ENCODE results near the gene OR10G4. TPM values are rescaled to one million over a fixed set of nuclear protein-coding genes. Genes with fewer than 3 reads are reported as not detected.

The OR10G4 gene
- total RNA-seq (not detected), polyA plus RNA-seq (not detected)
- long read RNA-seq, donor 1: 0 reads
- long read RNA-seq, donor 2: 0 reads
- long read RNA-seq, donor 3: 0 reads
- long read RNA-seq, donor 4: 0 reads
- long read RNA-seq, donor 5: 0 reads

GRCh38 chr11:124012697-124013096 lies at the start of gene OR10G4:
Gene OR10G4, plus strand, starts transcription at chr11:124012997. Its CDS starts 2,578 bp downstream, at chr11:124015575.
- Histone ChIP-seq H3K4me1 (ENCODE audit: control insufficient read depth in 5 of 5, insufficient read depth in 5 of 5, low read length in 5 of 5) (no peaks in the 10 kb centered on the region), H3K4me3 (no peak within 1 kb of the TSS), H3K9me3 (ENCODE audit: control insufficient read depth in 4 of 4, insufficient read depth in 3 of 4, low read length in 3 of 4) (peaks cover 0 to 2% (median 0%) of the 10 kb centered on the region in 4 donors), H3K27me3 (ENCODE audit: control insufficient read depth in 3 of 3, insufficient read depth in 3 of 3, low read length in 2 of 3) (no peaks in the 10 kb centered on the region), H3K27ac (ENCODE audit: low read depth in 1 of 2, low read length in 1 of 2) (no peak within 1 kb of the TSS), H3K36me3 (ENCODE audit: control insufficient read depth in 4 of 4, insufficient read depth in 4 of 4, low read length in 4 of 4) (no peaks in the 10 kb centered on the region), H3K9ac (ENCODE audit: insufficient read depth in 1 of 2, low read length in 2 of 2) (no peak within 1 kb of the TSS)
- 81 to 82% methylated on average over 2 of the region's 2 CpGs for WGBS, 2 donors
- TF ChIP-seq CTCF (IDR thresholded peaks at IDR 0.05; ENCODE audit: control extremely low read depth, extremely low read depth): no peak
- ATAC-seq (ENCODE audit: insufficient read depth, low FRiP score) (no peak), DNase-seq (no peak)

- H3K9me3 ChIP-seq (ENCODE audit: control insufficient read depth in 4 of 4, insufficient read depth in 3 of 4, low read length in 3 of 4): peaks cover 0 to 5% (median 0%) of the 10 kb centered on the region in 4 donors
- WGBS, 2 donors: 75 to 76% methylated on average over 1 of the region's 1 CpG
- DNase-seq: no peak
- no peak for ATAC-seq (ENCODE audit: insufficient read depth, low FRiP score)
- H3K4me1 ChIP-seq (ENCODE audit: control insufficient read depth in 5 of 5, insufficient read depth in 5 of 5, low read length in 5 of 5): no peaks in the 10 kb centered on the region
- H3K36me3 ChIP-seq (ENCODE audit: control insufficient read depth in 4 of 4, insufficient read depth in 4 of 4, low read length in 4 of 4): no peaks in the 10 kb centered on the region
- TF ChIP-seq CTCF (IDR thresholded peaks at IDR 0.05; ENCODE audit: control extremely low read depth, extremely low read depth): no peak
- no peaks in the 10 kb centered on the region for H3K27me3 ChIP-seq (ENCODE audit: control insufficient read depth in 3 of 3, insufficient read depth in 3 of 3, low read length in 2 of 3)
- no peak overlapping the region for H3K9ac ChIP-seq (ENCODE audit: insufficient read depth in 1 of 2, low read length in 2 of 2)
- no peak overlapping the region for H3K27ac ChIP-seq (ENCODE audit: low read depth in 1 of 2, low read length in 1 of 2)
- H3K4me3 ChIP-seq: no peak overlapping the region
These were observed 39.0 kb upstream of the OR10G4 start for GRCh38 chr11:123973816-123974215.

- DNase-seq (no peak), ATAC-seq (ENCODE audit: insufficient read depth, low FRiP score) (no peak)
- H3K9me3 ChIP-seq (ENCODE audit: control insufficient read depth in 4 of 4, insufficient read depth in 3 of 4, low read length in 3 of 4): peaks cover 0 to 5% (median 0%) of the 10 kb centered on the region in 4 donors
- H3K9ac ChIP-seq (ENCODE audit: insufficient read depth in 1 of 2, low read length in 2 of 2): no peak overlapping the region
- no peak overlapping the region for H3K27ac ChIP-seq (ENCODE audit: low read depth in 1 of 2, low read length in 1 of 2)
- no peaks in the 10 kb centered on the region for H3K27me3 ChIP-seq (ENCODE audit: control insufficient read depth in 3 of 3, insufficient read depth in 3 of 3, low read length in 2 of 3)
- H3K4me1 ChIP-seq (ENCODE audit: control insufficient read depth in 5 of 5, insufficient read depth in 5 of 5, low read length in 5 of 5): no peaks in the 10 kb centered on the region
- no peaks in the 10 kb centered on the region for H3K36me3 ChIP-seq (ENCODE audit: control insufficient read depth in 4 of 4, insufficient read depth in 4 of 4, low read length in 4 of 4)
- WGBS, 2 donors: 89 to 92% methylated on average over 18 of the region's 18 CpGs
- H3K4me3 ChIP-seq: no peak overlapping the region
- no peak for TF ChIP-seq CTCF (IDR thresholded peaks at IDR 0.05; ENCODE audit: control extremely low read depth, extremely low read depth)
These were observed 35.8 kb upstream of the OR10G4 start for GRCh38 chr11:123976770-123977560.
